ENCODE data around the gene POGK. TPM values are rescaled to one million over a fixed set of nuclear protein-coding genes. Genes with fewer than 3 reads are reported as not detected.

The POGK gene
- polyA plus RNA-seq, 1 donor from 2014 or later: 39.3 TPM

DNA sequence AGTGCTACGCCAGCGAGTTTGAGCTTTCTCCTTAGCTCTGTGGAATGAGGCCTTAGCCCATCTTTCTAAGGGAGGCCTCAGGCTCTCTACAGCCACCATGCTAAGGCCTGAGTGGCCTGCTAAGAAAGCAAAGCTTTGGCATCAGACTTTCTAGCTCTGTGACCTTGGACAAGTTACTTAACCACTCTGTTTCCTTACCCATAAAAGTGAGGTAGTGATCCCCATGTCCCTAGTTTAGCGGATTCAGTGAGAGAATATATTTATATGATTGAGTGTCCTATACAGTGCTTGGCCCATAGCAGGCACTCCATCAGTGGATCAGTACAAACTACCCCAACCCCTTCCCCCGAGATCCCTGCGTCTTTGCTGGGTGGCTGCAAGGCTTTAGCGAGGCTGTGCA lies 4.0 kb downstream of the POGK start:
- Histone ChIP-seq H3K9me2 (ENCODE audit: insufficient read depth, low read length) (no peaks in the 10 kb centered on the region), H3K9me3 (ENCODE audit: low read length) (no peaks in the 10 kb centered on the region), H3K27ac (ENCODE audit: low read length) (no peak overlapping the region), H3K4me3 (ENCODE audit: low read length) (no peak overlapping the region), H4K20me1 (ENCODE audit: insufficient read depth) (no peaks in the 10 kb centered on the region), H3F3A (ENCODE audit: insufficient read depth, low read length, poor library complexity, severe bottlenecking) (no peaks in the 10 kb centered on the region), H2AFZ (ENCODE audit: low read depth, low read length) (no peak overlapping the region), H3K9ac (ENCODE audit: low read length) (no peak overlapping the region), H3K36me3 (ENCODE audit: insufficient read depth, low read length) (peaks cover 18% of the 10 kb centered on the region), H3K79me2 (replicated peaks; ENCODE audit: insufficient read depth, low read length) (peaks cover 24% of the 10 kb centered on the region), H3K27me3 (ENCODE audit: insufficient read depth, low read depth, low read length) (no peaks in the 10 kb centered on the region), H3K4me2 (ENCODE audit: low read length) (no peak overlapping the region)
- TF ChIP-seq POLR2AphosphoS5 (IDR thresholded peaks at IDR 0.05) (no peak), RAD21 (conservative IDR thresholded peaks at IDR 0.05) (no peak)

DNA sequence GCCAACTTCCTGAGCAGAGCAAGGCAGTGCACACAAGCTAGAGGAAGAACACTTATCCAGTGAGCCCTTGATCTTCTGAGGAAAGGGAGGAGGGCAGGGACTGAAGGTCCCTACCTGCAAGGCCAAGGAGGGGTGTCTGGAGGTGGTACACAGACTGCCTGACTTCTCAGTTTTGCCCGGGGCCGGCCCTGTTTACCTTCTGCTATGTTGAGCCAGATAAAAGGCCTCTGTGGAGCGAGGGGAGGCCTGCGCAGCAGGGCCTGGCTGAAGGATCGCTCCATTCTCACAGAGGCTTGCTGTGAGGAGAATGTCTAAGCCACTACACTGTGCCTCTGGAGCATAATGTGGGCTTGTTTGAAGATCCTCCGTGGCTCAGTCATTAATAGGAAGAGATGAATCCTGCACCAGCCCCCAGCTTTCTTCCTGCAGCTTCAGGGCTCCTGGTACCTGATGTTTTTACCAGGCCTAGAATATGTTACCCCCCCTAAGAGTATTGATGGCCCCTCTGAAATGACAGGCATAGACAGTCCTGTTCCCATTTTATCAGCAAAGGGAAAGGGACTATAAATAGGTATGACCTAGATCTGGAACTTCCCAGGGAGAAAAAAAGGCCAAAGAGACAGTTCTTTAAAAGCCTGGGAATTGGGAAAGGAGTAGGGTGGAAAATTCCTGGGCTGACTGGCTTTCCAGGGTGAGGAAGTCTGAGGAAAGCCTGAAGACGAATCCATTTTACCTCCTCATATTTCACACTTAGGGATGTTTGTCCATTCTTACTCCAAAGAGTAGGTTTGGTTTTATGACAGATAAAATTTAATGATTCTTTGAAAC lies 4.7 kb downstream of the POGK start:
- peaks cover 31% of the 10 kb centered on the region for H3K79me2 ChIP-seq (replicated peaks; ENCODE audit: insufficient read depth, low read length)
- H3K4me2 ChIP-seq (ENCODE audit: low read length): no peak overlapping the region
- H2AFZ ChIP-seq (ENCODE audit: low read depth, low read length): no peak overlapping the region
- no peaks in the 10 kb centered on the region for H3K9me3 ChIP-seq (ENCODE audit: low read length)
- no peaks in the 10 kb centered on the region for H3F3A ChIP-seq (ENCODE audit: insufficient read depth, low read length, poor library complexity, severe bottlenecking)
- H3K9ac ChIP-seq (ENCODE audit: low read length): no peak overlapping the region
- no peaks in the 10 kb centered on the region for H4K20me1 ChIP-seq (ENCODE audit: insufficient read depth)
- no peaks in the 10 kb centered on the region for H3K9me2 ChIP-seq (ENCODE audit: insufficient read depth, low read length)
- no peaks in the 10 kb centered on the region for H3K27me3 ChIP-seq (ENCODE audit: insufficient read depth, low read depth, low read length)
- peaks cover 18% of the 10 kb centered on the region for H3K36me3 ChIP-seq (ENCODE audit: insufficient read depth, low read length)
- H3K4me3 ChIP-seq (ENCODE audit: low read length): no peak overlapping the region
- no peak for TF ChIP-seq POLR2AphosphoS5 (IDR thresholded peaks at IDR 0.05)
- TF ChIP-seq EZH2 (IDR thresholded peaks at IDR 0.05; ENCODE audit: borderline replicate concordance, insufficient read depth, low read length, poor library complexity, severe bottlenecking): no peak
- TF ChIP-seq MXI1 (conservative IDR thresholded peaks at IDR 0.05; ENCODE audit: poor library complexity, severe bottlenecking): no peak
- no peak overlapping the region for H3K27ac ChIP-seq (ENCODE audit: low read length)

DNA sequence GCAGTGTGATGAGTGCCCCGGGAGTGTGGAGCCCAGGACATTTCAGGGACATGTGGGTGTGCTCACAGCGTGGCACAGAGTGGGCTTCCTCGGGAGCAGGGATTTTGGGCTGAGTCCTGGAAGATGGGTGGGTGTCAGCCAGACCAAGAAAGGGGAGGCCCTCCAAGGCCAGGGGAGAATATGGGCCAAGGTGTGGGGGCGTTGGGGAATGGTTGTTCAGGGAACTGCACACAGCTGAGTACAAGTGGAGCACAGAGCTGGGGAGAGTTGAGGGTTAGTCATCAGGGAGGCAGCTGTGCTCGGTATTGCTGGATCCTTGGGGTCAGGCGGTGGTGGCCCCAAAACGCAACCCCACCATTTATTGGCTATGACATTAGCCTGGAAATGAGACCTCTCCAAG lies 5.5 kb downstream of the POGK start:
- no peaks in the 10 kb centered on the region for H3F3A ChIP-seq (ENCODE audit: insufficient read depth, low read length, poor library complexity, severe bottlenecking)
- no peak overlapping the region for H3K9ac ChIP-seq (ENCODE audit: low read length)
- no peak for TF ChIP-seq SMC3 (conservative IDR thresholded peaks at IDR 0.05; ENCODE audit: poor library complexity)
- no peak for TF ChIP-seq TAF1 (IDR thresholded peaks at IDR 0.05; ENCODE audit: low read depth)
- TF ChIP-seq MXI1 (conservative IDR thresholded peaks at IDR 0.05; ENCODE audit: poor library complexity, severe bottlenecking): no peak
- no peak for TF ChIP-seq RAD21 (conservative IDR thresholded peaks at IDR 0.05)
- no peak for TF ChIP-seq POLR2AphosphoS5 (IDR thresholded peaks at IDR 0.05)
- no peak for TF ChIP-seq EP300 (conservative IDR thresholded peaks at IDR 0.05; ENCODE audit: poor library complexity, severe bottlenecking)
- TF ChIP-seq, protein P1, sequence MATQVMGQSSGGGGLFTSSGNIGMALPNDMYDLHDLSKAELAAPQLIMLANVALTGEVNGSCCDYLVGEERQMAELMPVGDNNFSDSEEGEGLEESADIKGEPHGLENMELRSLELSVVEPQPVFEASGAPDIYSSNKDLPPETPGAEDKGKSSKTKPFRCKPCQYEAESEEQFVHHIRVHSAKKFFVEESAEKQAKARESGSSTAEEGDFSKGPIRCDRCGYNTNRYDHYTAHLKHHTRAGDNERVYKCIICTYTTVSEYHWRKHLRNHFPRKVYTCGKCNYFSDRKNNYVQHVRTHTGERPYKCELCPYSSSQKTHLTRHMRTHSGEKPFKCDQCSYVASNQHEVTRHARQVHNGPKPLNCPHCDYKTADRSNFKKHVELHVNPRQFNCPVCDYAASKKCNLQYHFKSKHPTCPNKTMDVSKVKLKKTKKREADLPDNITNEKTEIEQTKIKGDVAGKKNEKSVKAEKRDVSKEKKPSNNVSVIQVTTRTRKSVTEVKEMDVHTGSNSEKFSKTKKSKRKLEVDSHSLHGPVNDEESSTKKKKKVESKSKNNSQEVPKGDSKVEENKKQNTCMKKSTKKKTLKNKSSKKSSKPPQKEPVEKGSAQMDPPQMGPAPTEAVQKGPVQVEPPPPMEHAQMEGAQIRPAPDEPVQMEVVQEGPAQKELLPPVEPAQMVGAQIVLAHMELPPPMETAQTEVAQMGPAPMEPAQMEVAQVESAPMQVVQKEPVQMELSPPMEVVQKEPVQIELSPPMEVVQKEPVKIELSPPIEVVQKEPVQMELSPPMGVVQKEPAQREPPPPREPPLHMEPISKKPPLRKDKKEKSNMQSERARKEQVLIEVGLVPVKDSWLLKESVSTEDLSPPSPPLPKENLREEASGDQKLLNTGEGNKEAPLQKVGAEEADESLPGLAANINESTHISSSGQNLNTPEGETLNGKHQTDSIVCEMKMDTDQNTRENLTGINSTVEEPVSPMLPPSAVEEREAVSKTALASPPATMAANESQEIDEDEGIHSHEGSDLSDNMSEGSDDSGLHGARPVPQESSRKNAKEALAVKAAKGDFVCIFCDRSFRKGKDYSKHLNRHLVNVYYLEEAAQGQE (IDR thresholded peaks at IDR 0.05; ENCODE audit: borderline replicate concordance): no peak
- TF ChIP-seq, protein P2, sequence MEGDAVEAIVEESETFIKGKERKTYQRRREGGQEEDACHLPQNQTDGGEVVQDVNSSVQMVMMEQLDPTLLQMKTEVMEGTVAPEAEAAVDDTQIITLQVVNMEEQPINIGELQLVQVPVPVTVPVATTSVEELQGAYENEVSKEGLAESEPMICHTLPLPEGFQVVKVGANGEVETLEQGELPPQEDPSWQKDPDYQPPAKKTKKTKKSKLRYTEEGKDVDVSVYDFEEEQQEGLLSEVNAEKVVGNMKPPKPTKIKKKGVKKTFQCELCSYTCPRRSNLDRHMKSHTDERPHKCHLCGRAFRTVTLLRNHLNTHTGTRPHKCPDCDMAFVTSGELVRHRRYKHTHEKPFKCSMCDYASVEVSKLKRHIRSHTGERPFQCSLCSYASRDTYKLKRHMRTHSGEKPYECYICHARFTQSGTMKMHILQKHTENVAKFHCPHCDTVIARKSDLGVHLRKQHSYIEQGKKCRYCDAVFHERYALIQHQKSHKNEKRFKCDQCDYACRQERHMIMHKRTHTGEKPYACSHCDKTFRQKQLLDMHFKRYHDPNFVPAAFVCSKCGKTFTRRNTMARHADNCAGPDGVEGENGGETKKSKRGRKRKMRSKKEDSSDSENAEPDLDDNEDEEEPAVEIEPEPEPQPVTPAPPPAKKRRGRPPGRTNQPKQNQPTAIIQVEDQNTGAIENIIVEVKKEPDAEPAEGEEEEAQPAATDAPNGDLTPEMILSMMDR (IDR thresholded peaks at IDR 0.05; ENCODE audit: poor library complexity, severe bottlenecking): no peak
- TF ChIP-seq EZH2 (IDR thresholded peaks at IDR 0.05; ENCODE audit: borderline replicate concordance, insufficient read depth, low read length, poor library complexity, severe bottlenecking): no peak
- H3K79me2 ChIP-seq (replicated peaks; ENCODE audit: insufficient read depth, low read length): peaks cover 36% of the 10 kb centered on the region
- H3K4me3 ChIP-seq (ENCODE audit: low read length): no peak overlapping the region
- H3K36me3 ChIP-seq (ENCODE audit: insufficient read depth, low read length): peaks cover 22% of the 10 kb centered on the region
- no peak overlapping the region for H2AFZ ChIP-seq (ENCODE audit: low read depth, low read length)
- H4K20me1 ChIP-seq (ENCODE audit: insufficient read depth): no peaks in the 10 kb centered on the region
- H3K27ac ChIP-seq (ENCODE audit: low read length): no peak overlapping the region
- H3K9me2 ChIP-seq (ENCODE audit: insufficient read depth, low read length): no peaks in the 10 kb centered on the region
- H3K27me3 ChIP-seq (ENCODE audit: insufficient read depth, low read depth, low read length): no peaks in the 10 kb centered on the region
- no peaks in the 10 kb centered on the region for H3K9me3 ChIP-seq (ENCODE audit: low read length)
- H3K4me2 ChIP-seq (ENCODE audit: low read length): no peak overlapping the region
